ENCODE results near the gene KRTAP12-3.
A peak's percentile ranks its signal among the peaks of the same experiment; 100 is the strongest.
"Not testable (repeated sequence)": the region's sequence is repeated elsewhere in the genome, so short reads cannot be mapped to it uniquely, and the experiment has no call there.

KRTAP12-3 gene

DNA sequence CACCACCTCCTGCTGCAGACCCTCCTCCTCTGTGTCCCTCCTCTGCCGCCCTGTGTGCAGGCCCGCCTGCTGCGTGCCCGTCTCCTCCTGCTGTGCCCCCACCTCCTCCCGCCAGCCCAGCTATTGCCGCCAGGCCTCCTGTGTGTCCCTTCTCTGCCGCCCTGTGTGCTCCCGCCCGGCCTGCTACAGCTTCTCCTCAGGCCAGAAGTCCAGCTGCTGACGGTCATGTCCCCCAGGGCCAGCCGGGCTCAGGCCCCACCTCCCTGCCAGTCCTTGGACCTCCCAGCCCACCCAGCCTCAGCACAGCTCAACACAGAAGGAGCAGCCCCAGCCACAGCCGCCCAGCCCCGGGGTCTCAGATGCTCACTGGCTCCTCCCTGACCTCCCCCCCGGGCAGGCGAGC lies 29.9 kb upstream of the KRTAP12-3 start:
- not testable (repeated sequence) for DNase-seq

DNA sequence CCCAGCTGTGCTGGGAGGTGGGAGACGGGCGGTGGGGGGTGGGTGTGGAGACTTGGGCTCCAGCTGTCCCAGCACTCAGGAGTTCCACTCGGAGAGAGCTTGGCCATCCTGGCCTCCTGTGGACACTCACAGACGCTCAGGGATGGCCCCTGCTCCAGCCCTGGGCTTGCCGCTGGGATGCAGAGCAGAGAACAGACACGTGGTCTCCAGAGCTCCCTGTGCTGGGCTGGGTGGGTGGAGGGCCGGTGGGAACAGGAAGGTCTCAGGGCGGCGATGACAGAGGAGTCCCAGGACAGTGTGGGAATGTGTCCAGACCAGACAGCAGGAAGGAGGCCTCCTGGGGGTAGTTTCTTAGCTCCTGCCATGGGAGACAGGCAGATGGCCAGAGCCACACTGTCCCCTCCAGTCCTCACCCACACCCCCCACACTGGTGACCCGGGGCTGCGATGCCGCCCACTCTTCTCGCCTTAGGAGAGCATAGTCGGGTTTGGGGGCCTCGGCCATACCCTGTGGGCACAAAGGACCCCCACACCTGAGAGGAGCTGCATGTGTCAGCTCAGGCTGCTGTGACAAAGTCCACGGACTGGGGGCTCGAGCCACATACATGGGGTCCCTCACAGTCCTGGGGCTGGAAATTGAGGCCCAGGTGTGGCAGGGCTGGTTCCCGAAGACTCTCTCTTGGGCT lies 28.9 kb upstream of the KRTAP12-3 start:
- no peak for DNase-seq

DNA sequence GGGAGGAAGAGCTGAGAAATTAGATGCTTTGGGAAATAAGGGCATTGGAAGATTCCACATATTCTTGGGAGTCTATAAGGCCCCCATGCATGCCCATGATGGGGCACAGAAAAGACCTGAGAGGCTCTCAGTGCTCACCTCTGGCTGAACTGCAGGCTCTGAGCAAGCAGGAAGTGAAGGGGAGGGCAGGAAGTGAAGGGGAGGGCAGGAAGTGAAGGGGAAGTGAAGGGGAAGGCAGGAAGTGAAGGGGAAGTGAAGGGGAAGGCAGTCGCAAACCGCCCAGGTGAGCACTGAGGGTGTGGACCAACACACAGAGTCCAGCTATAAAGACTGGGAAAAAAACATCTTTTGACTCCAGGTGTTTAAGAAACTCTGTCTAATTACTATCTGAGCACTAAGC lies 27.3 kb upstream of the KRTAP12-3 start:
- peak in 1 of 2 donors; percentile 13 for DNase-seq

DNA sequence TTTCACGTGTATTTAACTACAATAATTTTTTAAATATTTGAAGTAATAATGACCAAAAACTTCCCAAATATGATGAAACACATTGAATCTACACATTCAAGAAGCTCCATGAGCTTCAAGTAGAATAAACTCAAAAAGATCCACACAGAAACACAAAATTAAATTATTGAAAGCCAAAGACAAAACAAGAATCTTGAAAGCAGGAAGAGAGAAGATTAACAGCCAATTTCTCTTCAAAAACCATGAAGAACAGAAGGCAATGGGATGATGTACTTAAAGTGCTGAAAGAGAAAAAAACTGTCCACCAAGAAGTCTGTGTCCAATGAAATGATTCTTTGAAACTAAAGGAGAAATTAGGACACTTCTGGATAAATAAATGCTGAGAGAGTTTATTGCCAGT lies 25.7 kb upstream of the KRTAP12-3 start:
- no peak for DNase-seq

DNA sequence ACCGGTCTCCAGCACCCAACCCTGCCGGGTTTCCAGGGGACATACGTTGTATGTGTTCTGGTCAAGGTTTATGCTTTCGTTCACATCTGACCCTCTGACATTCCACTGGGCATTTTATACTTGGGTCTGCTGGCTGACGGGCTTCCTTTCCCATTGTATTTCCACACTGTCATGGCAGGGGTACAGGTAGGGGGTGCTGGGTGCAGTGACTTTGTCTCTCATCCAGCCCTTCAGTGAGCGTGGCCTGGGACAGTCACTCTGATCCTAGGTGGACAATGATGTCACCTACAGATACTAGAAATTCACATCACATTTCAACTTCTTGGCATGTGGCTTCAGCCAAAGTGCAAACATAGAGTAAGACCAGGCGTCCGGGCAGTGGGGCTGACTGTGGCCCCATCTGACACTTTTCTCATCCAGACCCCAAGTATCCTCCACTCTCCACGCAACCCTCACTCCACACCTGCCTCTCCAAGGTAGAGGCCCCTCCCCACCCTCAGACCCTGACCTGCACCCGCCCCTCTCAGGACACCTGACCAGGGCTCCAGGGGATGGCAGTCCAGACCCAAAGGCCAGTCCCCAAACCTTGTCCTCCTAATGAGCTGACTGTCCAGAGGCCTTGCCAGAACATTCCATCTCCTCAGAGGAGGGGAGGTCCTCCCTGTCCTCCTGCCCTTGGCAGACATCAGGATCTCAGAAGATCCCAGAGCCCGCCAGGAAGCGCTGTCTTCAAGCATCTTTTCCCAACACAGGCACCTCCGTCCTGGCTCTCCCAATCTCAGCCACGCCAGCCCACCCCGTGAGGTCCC lies 21.3 kb upstream of the KRTAP12-3 start:
- DNase-seq, result no peak

DNA sequence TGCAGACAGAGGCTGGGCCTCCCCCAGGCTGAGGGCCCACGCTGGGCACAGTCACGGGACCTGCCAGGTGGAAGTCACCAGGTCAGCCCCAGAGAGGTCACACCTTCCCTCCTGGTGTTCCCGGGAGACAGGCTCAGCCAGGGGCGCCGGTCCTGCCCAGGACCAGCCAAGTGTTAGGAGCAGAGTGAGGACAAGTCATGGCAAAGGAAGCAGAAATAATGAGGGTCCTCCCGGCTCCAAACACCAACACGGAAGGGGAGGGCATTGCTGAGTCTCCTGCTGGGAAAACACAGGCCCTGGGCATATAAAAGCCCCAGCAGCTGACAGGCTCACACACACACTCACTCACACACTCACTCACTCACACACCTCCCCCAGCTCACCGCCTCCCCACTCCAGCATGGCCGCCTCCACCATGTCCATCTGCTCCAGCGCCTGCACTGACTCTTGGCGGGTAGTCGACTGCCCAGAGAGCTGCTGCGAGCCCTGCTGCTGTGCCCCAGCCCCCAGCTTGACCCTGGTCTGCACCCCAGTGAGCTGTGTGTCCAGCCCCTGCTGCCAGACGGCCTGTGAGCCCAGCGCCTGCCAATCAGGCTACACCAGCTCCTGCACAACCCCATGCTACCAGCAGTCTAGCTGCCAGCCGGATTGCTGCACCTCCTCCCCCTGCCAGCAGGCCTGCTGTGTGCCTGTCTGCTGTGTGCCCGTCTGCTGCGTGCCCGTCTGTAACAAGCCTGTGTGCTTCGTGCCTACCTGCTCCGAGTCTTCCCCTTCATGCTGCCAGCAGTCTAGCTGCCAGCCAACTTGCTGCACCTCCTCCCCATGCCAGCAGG lies 20.5 kb upstream of the KRTAP12-3 start, which contains the start of gene KRTAP10-10:
KRTAP10-10 (plus strand) TSS at position 339 of the 833 bp plus-strand sequence; CDS start at position 401, 62 bp downstream.
- DNase-seq, result no peak

DNA sequence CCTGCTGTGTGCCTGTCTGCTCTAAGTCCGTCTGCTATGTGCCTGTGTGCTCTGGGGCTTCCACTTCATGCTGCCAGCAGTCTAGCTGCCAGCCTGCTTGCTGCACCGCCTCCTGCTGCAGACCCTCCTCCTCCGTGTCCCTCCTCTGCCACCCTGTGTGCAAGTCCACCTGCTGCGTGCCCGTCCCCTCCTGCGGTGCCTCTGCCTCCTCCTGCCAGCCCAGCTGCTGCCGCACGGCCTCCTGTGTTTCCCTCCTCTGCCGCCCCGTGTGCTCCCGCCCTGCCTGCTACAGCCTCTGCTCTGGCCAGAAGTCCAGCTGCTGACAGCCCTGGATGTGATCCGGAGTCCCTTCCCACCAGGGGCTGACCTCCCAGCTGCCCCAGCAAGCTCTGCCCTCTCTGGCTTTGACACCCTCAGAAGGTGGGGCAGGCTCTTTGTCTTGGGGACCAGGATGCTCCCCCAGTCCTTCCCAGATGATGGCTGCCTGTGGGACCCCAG lies 19.8 kb upstream of the KRTAP12-3 start:
- not testable (repeated sequence) for DNase-seq

DNA sequence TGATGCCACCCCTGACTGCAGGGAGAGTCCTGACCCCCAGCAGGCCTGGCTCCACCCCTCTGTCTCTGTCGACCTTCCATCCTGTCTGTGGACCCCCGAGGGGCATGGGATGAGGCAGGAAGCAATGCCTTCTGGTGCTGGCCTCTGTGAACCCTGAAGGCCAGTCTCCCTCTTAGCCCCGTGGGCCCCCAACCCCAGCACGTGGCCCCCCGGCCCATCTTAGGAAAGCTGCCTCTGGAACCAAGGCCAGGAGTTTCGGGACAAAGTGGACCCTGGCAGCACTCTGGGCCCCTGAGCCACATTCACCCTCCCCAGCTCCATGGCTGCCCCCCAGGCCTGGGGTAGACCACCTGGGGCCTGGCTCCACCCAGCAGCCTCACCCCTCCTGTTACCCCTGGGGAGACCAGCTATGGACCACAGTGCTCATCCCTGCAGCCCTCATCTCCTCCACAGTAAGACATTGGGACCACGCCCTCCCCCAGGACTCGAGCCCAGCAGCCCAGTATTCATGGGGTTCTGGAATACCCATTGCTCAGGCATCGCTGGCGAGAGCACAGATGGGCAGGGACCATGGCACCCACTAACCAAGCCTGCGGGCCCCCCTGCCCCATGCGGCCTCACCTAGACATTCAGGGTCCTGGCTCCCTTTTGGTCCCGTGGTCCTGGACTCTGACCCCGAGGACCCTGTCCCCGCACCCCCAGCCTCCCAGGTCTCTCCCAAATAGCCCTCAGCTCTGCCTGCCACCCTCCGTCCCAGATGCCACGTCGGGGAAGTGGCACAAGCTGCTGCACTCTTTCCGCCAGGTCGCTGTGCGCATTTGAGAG lies 19.0 kb upstream of the KRTAP12-3 start:
- not testable (repeated sequence) for DNase-seq

DNA sequence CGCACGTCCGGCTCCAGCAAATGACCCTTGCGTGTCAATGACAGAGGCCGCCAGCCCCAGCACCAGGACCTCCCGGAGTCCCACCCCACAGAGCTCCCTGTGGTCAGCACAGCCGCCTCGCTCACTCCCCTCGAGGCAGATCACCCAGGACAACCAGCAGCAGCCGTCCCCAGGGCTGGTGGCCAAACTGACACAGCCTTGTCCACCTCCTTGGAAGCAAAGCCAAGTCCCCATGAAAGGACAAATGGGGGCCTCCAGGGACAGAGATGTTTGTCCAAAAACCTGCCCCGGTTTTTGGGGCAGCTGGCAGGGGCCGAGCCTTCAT lies 18.4 kb upstream of the KRTAP12-3 start:
- no peak for DNase-seq

DNA sequence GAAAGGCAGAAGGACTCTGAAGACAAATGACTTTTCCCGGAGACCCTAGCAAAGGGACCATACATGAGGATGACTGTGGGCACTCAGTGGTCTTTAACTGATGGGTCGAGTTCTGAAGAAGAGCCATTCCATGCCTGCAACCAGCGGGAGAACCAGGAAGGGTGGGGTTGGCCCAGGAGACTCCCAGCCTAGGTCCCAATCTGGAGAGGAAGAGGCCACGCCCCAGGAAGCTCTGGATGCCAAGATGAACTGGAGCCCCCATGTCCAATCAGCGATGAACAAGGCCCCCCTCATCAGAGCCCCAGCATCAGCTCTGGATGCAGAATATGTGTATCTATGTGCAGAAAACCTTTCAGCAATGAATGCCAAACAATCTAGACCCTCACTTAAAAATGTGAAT lies 17.0 kb upstream of the KRTAP12-3 start:
- DNase-seq, result no peak

DNA sequence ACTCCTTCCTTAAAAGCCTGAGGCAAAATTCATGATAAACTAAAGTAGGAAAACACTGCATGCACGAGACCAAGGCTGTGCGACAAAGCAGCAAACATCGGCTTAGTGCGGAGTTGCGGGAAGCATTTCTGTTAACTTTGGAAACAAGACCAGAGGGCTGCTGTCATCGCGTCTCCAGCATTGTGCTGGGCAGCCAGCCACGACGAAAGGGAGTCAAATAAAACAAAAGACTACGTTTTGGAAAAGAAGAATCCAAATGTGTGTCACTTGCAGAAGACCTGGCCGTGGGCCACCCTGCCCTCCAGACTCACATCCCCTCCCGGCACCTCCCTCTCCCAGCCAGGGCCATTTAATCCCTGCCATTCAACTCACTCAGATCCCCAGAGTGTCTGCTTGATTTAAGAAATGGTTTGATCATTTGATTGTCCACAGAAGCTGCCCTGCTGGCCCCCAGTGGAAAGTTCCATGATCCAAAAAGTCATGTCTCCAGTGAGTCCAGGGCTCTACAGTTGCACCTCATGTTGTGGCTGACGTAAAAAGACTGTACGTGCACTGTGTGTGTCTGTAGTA lies 13.9 kb upstream of the KRTAP12-3 start:
- no peak for DNase-seq

DNA sequence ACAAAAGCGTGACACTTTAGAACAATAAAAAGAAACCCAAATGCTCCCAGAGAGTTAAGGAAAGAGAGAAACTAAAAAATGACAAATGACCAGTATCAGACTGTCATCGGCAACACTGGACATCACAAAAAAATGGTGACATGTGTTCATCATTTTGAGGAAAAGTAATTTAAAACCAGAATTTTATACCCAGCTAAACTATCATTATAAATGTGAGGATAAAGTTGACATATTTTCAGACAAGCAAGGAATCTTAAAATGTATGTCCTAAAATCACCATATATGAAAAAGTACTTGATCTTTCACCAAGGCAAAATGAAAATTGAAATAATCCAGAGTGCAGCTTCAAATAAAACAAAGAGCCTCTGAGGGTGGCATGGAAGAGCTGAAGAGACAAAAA lies 12.9 kb upstream of the KRTAP12-3 start:
- no peak for DNase-seq

DNA sequence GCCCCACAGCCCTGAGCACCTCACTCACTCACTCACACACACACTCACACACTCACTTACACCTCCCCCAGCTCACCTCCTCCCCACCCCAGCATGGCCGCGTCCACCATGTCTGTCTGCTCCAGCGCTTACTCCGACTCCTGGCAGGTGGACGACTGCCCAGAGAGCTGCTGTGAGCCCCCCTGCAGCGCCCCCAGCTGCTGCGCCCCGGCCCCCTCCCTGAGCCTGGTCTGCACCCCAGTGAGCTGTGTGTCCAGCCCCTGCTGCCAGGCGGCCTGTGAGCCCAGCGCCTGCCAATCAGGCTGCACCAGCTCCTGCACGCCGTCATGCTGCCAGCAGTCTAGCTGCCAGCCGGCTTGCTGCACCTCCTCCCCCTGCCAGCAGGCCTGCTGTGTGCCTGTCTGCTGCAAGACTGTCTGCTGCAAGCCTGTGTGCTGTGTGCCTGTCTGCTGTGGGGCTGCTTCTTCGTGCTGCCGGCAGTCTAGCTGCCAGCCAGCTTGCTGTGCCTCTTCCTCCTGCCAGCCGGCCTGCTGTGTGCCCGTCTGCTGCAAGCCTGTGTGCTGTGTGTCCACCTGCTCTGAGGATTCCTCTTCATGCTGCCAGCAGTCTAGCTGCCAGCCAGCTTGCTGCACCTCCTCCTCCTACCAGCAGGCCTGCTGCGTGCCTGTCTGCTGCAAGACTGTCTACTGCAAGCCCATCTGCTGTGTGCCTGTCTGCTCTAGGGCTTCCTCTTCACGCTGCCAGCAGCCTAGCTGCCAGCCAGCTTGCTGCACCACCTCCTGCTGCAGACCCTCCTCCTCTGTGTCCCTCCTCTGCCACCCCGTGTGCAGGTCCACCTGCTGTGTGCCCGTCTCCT lies 11.1 kb upstream of the KRTAP12-3 start, which contains the start of gene KRTAP10-11:
KRTAP10-11 (plus strand) TSS at position 49 of the 856 bp plus-strand sequence; CDS start at position 94, 45 bp downstream.
- not testable (repeated sequence) for DNase-seq

DNA sequence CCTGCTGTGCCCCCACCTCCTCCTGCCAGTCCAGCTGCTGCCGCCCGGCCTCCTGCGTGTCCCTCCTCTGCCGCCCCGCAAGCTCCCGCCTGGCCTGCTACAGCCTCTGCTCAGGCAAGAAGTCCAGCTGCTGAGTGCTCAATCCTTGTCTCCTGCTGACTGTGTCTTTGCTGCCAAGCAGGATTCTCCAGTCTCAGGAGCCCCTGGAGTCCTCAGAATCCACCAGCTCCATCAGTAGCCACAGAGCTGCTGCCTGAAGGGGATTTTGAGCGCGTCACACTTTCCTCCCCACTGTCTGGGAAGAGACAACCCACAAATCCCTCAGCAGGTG lies 10.5 kb upstream of the KRTAP12-3 start:
- no peak for DNase-seq

DNA sequence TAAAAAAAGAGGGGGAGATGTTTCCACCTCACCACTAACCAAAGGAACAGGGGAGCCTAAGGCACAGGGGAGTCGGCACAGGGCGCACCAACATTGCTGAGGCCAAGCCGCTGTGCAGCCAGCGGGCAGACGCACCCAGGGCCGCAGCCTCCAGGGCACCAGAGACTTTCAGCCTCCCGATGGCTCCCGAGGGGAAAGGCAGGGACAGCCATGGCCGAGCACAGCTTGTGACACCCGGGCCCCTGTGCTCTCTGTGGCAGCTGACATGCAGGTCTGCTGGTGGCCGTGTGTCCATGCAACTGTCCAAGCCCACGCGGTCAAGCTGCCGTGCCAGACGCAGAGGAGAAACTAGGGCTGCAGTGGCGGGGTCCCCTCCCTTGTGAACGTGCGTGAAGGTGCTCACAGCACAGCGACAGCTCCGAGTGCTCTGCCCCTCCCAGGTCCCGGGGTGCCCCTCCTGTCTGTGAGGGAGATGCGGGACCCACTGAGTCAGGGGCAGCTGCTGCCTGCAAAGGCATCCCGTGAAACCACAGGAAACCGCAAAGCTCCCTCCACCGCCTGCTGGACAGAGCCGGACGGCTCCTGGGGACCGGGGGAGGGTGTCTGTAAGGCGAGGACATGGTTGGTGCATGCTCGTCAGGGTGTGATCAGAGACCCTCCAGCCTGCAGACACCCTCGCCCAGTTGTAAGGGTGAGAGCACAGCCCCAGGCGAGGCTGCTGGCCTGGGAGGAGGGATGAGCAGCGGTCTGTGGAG lies 9.0 kb upstream of the KRTAP12-3 start:
- DNase-seq, result no peak

DNA sequence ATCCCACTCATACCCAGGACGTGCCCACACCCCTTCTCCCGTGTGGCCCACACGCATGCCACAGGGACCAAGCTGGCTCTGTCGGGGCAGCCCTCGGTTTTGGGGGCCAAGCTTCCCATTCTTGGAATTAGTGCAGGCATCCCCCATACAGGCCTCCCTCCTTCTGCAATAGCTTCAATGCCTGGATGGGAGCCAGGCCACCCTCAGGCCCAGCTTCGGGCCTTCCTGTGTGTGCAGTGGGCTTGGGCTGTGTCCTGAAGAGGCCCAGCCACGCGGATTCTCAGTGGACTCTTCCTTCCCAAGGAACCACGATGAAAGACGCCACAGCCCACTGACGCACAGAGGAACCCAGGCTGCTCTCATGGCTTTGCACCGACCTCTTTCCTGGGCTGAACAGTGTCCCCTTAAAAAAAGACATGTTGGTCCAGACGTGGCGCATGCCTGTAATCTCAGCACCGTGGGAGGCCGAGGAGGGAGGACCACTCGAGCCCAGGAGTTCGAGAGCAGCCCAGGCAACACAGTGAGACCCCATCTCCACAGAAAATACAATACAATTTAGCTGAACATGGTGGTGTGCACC lies 8.1 kb upstream of the KRTAP12-3 start:
- DNase-seq, result no peak

DNA sequence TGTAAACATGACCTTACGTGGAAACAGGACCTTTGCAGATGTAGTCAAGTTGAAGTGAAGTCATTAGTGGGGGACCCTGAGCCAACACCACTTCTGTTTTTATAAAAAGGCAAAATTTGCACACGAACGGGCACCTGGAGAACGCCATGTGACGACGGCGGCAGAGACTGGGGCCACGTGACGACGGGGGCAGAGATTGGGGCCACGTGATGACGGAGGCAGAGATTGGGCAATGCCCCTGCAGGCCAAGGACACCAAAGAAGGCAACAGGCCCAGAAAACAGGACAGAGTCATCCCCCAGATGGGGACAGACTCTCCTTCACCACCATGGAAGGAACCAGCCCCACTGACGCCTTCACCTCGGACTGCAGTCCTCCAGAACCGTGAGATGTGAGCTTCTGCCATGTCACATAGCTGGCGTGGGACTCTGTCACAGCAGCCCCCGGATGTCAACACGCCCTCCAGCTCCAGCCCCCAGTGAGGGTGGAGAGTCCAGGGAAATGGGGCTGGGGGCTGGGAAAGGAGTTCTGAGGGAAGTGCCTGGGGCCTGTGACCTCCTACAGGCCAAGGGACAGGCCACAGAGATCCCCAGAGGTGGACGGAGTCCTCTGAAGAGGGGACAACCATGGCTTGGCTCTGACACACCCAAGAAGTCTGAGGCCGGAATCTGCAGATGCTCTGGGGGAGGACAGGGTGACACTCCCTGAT lies 7.3 kb upstream of the KRTAP12-3 start:
- DNase-seq, result no peak

DNA sequence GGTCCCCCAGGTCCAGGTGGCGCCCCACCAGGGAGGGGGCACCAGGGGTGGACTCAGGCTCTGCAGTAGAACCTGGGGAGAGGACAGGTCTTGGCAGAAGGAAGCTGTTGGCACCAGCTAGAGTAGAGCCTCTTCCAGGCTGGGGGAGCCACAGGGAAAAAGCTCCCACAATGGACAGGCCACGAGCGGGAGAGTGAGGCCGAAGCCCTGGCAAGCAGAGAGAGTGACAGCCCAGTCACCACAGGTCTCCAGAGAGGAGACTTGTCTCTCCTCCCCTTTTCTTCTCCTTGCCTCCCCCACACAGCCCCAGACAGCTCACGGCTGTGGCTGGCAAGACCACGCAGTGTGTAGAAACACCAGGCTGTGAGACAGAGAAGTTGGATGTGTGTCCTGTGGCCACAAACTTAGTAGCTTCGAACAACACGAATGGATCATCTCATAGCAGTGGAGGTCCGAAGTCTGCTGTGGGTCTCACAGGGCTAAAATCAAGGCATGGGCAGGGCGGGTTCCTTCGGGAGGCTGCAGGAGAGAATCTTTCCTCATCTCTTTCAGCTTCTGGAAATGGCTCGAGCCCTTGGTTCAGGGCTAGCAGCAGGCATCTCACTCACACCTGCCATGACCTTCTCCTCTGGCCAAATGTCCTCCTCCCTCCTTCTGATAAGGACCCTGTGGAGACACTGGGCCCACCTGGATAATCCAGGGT lies 6.6 kb upstream of the KRTAP12-3 start:
- no peak for DNase-seq
